GM18498 (cell line): Measurements from ENCODE around the gene NR0B1.

Source experiments
- ATAC-seq: cut with Tn5 transposase; IDR thresholded peaks from one replicate; pipeline ENCODE4 v1.9.1; 2021; ENCODE audit warnings: mild to moderate bottlenecking, moderate library complexity; ENCODE audit not compliant: unreplicated experiment

NR0B1 gene

GRCh38 chrX:30275498-30275897 lies 33.7 kb downstream of the NR0B1 start:
- no peak for ATAC-seq

- ATAC-seq, result no peak
Observed at GRCh38 chrX:30270639-30271038, 38.6 kb downstream of the NR0B1 start.

DNA sequence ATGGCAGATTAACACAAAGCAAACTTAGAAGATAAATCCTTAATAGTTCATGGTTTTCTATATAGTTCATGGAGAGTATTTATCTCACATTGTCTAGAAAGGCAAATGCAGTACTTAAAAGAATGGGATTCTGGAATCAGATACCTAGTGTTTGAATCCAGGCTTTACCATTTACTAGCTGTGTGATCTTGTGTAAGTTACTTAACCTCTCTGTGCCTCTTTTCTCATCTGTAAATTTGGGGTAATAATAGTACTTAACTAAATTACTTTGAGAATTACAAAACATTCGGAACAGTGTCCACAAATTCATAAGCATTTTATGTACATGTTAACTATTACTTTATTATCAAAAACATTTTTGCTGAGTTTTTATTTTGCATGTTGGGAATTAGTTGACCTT lies 46.4 kb downstream of the NR0B1 start:
- no peak for ATAC-seq

DNA sequence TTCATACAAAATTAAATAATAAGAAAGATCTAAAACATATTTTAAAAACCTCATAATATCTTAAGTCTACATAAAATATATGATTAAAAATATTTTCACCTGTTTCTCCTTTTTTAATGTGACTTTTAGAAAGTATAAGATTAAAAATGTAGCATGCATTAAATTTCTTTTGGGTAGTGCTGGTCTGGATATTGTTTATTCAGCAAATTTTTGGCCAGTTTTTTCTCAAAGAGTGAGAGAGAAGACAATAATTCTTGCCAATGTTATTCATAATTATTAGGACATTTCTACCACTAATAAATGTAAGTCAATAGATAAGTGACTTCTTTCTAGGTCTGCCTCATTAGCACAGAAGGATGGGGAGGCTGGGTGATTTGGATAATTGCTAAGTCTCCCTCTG lies 48.2 kb downstream of the NR0B1 start:
- ATAC-seq, result no peak

- no peak for ATAC-seq
Observed at GRCh38 chrX:30259927-30260326, 49.3 kb downstream of the NR0B1 start.
